Activated T-cell treated with anti-CD3 and anti-CD28 coated beads for 48 hours (primary cell): ENCODE results near the gene C1QA.

ENCODE experiments used
- DNase-seq: peaks from one replicate; pipeline ENCODE4 v3.0.0-alpha.2; 2020; ENCODE audit warnings: low read depth

The C1QA gene

DNA sequence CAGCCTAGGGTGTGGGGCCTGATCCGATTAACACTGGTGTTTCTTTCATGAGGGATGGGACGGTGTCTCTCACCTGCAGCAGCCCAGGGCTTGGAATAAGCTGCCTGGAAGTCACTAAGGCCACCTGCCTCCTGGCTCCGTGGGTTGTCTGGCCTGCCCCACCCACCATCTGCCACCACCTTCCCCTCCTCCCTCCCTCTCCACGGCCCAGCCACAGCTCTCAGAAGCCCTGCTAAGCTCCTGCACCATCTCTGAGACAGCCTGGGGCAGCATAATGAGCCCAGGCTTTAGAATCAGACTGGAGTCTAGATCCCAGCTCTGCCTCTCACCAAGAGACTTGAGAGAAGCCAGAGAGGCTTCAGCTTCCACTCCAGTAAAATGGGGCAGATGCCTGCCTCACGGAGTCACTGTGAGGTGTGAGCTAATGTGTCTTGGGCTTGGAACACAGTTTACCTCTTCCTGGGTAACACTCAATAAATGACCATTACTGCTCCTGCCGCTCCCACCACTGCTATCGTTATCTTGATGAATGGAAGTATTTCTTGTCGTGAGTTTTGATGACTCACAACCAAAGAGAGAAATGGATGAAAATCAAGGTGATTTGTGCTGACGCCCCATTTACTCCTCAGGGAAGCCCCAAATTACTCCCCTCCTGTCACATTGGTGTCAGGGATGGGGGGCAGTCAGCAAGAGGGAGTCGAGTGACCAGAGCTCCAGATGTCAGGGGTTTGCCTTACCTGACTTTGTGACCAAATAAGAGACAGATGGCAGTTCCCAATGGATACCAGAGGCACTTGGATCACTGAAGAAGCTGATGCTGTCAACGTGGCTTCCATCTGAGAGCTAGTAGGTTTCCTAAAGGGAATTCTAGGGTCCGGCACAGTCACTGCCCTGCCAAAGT is 23.5 kb upstream of the C1QA start:
- no peak for DNase-seq

DNA sequence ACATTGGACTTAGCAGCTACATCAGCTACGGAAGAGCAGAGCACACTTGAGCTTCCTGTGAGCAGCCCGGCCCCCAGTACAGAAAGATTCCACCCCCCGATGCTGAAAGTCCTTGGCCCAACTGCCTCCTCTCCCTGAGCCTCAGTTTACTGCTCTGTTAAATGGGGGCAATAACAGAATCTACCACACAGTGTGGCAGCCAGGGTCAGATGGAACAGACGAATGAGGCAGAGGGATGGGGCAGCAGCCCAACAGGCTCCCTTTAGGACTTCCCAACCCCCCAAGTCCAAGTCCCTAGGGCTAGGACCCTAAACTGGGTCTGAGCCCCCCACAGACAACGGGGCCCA is 22.9 kb upstream of the C1QA start:
- no peak for DNase-seq

DNA sequence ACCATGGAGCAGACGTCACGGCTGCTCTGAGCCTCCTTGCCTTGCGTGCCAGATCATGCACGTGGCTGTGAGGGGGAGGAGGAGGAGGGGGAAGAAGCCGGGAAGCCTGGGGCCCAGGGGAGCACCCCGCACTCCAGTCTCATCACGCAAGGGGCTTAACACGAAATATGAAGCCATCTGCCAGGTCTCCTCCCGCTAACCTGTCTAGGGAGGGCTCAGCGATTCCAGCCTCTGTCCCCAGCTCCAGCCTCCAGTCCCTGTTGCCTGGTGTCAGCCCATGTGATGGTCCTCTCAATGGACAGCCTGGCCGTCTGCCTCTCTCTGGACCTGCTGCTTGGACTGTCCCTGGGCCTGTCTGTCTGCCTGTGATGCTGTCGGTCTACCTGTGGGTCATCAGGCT is 22.5 kb upstream of the C1QA start:
- no peak for DNase-seq

DNA sequence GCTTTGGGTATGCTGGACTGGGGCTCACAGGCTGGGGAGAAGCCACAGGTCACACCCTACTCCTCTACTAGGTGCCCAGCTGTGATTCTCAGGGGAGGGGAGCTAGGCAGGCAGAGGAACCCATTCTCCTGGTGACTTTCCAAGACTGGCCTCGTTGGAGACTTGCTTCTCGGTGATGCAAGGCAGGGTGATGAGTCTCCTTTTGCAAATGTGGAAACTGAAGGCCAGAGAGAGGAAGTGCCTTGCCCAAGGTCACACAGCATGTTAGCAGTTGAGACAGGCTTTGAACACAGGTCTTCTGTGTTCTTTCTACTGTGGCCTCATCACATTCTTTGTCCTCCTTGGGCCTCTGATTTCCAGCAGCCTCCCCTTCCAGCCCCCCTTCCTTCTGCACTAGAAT is 20.5 kb upstream of the C1QA start:
- no peak for DNase-seq

DNA sequence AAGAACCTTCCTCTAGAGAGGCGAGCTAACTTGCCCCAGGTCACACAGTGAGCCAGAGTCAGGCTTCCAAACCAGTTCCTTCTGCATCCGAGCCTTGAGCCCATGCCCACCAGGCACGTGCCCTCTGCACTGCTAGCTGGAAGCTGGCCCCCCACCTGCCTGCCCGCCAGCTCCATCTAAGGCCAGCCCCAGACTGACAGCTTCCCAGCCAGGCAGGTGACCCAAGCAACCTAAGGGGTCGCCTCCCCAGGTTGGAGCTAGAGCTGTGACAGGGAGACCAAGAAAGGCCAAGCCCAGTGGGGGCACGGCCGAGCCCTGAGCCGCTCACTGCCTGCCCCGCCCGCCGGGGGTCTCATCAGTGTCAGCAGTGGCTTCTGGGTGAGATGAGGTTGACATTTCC is 19.9 kb upstream of the C1QA start:
- no peak for DNase-seq

DNA sequence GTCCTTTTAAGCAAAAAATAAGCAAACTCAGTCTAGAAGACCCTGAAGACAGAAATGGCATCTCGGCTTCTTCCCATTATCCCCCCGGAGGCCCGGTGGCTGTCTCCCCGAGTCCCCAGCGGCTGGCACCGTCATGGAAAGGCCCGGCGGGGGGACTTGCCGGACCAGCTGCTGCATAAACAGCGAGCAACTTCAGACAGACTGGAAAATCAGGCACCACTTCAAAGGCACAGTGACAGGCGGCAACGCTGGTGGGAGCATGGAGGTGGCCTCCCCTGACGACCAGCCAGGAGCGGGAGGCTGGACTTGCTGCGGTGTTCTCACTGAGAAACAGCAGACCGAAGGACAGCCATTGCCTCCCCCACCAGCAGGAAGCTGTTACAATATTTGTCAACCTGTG is 18.4 kb upstream of the C1QA start:
- no peak for DNase-seq

DNA sequence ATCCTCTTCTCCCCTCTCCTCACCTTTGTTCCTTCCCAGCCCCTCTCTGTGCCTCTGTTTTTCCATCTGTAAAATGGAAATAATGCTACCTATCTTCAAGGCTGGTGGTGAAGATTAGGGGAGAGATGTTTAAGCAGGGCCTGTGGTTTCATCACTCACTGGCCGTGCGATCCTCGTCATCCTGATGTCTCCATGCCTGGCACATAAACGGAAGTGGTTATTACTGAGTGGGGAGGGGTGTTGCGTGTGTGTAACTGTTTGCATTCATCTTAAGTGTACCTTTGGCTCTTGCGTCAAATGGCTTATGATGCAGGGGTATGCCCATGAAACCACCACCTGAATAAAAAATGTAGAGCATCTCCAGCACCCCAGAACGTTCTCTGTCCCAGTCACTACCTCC is 17.2 kb upstream of the C1QA start:
- no peak for DNase-seq

DNA sequence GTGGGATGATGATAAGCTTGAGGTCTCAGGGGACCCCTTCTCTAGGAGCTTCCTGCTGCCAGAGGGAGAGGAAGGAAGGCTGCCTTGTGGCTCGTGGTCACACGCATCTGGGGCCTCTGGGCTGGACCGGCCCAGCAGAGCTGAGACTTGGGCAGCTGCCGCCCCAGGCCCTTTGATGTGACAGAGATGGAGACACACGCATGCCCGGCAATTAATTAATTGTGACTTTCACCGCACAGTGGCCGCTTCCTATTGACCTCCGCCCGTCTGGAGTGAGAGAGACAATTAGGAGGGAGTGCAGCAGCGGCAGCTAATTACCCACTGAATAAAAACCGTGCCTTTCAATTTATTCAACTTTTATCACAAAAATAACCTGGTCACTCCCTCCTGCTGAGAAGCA is 16.6 kb upstream of the C1QA start:
- no peak for DNase-seq

DNA sequence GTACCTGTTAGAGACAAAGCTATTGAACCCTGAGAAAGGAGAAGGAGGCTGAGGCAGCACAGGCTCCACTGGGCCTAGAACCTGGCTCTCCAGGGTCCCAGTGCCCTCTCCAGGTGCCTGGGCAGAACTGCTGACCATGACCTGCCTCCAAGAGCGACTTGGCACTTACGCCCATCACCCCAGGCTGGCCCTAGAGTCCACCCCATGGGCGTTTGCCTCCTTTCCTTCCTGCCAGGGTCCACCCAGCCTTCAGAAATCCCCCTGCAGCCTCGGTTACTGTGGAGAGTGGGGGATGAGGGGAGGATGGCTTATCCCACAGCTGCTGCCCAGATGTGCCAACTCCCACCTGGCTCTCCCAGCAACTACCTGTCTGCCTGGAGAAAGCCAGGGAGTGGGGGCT is 14.7 kb upstream of the C1QA start:
- no peak for DNase-seq

DNA sequence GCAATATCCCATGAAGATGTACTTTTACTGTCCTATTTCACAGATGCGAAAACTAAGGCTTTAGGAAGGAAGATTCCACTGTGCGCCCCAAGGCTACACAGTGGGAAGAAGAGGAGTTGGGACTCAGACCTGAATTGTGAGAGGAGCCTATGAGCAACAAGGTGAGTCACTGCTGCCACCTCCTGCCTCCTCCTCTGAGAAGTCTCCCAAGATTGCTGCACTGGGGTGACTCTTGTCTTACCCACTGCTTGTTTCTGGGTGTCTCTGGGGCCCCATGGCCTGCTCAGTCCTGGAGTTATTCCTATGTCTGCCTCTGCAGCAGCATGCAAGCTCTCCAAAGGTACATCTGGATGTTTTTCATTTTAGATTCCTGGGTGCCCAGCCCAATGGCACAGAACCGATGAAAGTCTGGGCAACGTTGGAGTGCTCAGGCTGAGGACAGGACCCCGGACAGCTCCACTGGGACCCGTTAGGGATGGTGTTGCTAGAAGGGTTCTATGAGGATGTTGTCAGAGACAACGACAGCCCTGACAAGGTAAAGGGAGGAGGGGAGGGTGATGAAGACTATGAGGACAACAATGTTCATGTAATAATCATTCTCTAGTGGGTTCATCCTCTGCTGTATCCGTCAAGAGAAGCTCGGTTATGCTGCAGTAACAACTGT is 11.0 kb upstream of the C1QA start:
- DNase-seq: no peak

DNA sequence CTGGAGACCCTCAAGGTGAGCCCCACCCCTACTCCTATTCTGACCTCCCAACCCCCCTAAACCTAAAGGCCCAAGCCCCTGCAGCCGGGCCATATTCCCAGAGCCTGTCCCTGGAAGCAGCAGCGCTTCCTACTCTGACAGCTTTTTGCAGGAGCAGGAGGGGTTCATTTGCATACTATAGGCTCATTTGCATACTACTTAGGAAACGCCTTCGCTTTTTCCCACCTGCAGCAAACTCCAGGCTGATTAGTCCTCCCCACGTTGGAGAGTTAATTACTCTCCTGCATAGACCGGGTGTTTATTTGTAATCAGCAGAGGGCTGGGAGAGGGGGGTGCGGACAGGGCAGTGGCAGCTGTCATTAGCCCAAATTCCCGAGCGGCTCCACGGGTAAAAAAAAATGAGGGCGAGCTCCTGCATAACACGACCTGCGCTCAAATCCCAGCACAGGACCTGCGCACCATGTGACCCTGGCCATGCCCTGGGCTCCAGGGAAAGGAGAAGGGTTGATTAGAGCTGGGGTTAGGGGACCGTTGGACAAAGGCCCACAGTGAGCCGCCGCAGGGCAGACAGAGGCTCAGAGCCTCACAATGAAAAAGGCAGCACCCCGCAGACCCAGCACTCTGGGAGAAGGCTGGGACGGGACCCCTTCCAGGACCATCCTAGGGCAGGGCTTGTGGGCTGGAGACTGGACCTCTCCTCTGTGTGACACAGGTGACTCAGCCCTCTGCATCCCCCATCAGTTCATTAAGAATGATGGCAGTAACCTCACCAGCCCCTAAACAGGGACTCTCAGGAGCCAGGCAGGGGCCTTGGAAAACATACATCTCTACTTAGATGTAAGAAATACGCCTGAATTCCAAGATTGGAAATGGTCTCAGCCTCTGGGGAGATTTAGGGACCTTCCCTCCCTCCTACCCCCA is 9.9 kb upstream of the C1QA start:
- DNase-seq: no peak

DNA sequence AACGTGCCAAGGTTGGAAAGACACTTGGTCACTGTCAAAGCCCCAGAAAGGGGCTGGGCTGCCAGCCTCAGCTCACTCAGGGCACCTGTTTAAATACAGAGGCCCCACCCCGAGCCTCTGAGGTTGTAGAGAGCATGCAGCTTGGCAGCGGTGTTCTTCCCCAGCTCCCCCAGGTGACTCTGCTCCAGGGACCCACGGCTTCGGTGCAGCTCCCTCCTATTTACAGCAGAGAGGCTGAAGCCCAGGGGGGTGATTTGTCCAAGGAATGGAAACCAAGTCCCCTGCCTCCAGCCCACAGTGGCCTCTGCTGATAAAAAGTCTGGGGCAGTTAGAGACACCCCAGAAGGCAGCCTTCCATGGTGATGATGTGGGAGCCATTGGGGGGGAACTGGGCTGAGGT is 9.1 kb upstream of the C1QA start:
- DNase-seq: no peak

DNA sequence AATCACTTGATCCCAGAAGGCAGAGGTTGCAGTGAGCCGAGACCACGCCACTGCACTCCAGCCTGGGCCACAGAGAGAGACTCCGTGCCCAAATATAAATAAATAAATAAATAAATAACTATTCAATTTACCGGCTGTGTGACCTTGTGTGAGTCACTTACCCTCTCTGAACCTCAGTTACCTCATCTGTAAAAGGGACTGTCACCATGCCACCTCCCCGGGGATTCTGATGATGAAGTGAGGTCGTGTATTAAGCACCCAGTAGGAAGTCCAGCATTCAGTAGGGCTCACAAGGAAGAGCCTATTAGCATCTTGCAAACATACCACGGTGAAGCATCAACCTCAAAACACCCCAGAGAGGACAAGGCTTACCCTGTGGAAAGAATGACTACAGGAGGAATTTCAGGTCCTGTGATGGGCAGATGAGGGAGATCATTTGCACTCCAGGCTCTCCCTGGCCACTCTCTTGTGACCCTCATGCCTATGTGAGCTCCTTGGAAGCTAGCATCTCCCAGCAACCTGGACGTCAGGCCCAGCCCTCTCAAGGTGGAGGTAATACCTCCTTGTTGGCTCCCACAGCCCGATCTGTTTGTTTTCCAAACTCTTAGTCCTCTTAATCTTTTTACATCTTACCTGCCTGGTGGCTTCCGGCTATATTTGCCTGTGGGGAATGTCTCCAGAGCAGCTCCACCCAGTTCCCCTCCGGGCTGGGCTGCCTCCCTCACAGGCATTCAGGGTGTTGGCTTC is 7.6 kb upstream of the C1QA start:
- DNase-seq: no peak

DNA sequence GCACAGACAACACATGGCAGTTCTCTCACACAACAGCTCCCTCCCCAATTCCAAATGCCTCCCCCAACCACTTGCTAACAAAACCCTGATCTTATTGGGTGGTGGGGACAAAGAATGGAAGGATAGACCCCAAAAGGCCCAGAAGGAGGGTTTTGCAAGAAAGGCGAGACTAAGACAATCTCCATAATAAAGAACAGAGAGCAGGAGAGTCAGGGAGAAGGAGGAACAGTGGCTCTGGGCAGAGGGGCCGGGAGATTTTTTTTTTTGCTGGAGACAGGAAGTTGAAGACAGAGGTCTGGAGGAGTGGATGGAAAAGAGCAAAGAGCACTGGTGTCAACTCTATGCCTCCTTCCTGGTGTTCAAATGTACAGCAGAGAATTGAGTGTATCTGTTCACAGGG is 6.5 kb upstream of the C1QA start:
- no peak for DNase-seq

DNA sequence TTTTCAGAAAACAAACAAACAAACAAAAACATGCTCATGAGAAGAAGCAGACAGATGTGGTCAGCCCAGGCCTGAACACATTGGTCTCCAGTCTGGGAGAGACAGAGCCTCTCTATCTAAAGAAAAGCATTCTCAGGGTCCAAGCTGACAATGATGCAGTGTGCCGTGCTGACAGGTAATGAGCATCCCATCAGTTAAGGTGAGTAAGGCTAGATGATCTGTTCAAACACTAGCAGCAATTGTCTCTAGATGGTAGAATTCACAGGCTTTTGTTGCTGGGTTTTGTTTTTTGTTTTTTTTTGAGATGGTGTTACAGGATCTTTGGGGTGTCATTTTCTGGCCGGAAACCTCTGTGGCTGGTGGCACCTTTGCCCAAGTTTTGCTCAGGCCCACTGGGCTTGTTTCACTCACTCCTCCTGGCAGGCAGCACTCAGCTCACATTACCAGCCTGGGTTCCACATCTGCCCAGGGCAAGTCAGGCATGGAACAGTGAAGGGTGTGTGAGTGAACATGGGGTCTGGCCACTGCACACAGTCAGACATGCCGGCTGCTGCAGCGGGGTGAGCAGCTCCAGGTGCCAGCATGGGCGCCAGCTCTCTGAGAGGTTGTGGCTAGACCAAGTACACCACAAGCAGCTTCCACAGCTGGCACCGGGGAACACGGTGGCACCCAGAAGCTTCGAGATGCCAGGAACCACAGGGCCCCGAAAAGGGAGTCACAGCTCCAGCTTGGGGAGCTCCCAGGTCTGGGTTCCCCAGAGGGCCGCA is 2.5 kb upstream of the C1QA start:
- no peak for DNase-seq

DNA sequence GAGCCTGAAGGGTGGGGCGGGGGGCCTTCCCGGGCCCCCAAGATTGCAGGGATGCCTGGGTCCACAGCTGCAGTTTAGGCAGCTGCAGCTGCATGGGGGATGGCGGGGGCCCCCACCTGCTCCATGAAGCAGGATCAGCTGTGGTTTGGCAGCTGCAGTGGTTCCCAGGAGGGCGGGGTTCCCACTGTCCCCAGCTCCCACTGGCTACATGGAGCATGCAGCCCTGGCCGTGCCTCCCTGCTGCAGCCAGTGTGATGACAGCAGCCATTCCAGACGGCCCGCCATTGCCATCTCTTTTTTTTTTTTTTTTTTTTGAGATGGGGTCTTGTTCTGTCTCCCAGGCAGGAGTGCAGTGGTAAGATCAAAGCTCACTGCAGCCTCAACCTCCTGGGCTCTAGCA is 992 bp upstream of the C1QA start:
- no peak for DNase-seq

DNA sequence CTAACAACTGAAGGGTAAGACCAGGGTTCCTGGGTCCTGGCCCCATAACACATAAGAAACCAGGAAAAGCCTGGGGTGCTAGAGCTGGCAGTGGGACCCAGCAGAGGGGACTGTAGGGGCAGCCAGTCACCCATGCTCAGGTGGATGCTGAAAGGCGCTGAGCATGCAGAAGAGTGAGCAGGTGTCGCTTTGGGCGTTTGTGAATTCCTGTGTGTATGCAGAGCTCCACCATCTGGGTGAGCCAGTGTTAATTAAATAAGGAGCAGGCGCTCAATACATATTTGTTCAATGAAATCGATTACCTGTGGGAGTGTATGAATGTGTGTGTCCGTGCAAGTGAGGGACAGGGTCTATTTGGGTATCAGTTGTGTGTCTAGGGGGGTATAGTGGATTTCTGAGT is 499 bp downstream of the C1QA start:
- DNase-seq: no peak

DNA sequence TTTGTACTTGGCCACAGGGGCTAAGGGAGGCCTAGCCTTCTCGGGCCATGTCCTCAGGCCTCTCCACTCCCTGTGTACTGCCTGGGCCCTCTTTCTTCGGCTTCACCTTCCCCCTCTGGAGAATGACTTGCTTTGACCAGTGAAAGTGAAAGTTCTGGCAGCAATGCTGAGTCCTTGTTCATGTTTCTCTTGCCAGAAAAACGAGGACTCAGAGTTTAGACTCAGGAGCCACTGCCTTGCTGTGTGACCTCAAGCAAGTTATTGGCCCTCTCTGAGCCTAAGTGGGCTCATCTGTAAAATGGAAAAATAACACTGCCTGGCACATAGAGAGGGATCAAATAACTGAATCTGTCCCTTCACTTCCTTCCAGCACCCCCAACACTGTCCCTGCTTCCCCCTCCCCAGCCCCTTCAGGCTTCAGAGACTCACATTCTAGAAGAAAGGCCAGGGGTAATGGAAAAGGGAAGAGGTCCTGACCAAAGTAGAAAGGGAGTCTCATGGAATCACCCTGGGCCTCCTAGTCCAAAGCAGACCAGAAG is 1.5 kb downstream of the C1QA start:
- no peak for DNase-seq

DNA sequence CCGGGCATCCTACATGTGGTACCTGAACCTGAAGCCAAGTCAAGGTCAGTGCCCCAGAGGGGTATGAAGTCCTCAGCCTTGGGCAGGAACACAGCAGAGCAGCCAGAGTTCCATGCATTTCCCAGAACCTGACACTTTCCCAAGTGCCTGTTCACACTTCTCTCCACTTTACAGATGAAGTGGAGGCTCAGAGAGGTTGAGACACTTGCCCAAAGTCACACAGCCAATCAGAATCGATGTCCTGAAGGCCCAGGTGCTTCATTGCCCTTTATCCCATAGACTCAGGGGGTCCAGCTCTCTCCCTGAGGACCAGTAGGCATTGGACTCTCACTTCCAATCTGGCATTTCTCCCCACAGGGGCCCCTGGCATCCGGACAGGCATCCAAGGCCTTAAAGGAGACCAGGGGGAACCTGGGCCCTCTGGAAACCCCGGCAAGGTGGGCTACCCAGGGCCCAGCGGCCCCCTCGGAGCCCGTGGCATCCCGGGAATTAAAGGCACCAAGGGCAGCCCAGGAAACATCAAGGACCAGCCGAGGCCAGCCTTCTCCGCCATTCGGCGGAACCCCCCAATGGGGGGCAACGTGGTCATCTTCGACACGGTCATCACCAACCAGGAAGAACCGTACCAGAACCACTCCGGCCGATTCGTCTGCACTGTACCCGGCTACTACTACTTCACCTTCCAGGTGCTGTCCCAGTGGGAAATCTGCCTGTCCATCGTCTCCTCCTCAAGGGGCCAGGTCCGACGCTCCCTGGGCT is 2.2 kb downstream of the C1QA start:
- no peak for DNase-seq

DNA sequence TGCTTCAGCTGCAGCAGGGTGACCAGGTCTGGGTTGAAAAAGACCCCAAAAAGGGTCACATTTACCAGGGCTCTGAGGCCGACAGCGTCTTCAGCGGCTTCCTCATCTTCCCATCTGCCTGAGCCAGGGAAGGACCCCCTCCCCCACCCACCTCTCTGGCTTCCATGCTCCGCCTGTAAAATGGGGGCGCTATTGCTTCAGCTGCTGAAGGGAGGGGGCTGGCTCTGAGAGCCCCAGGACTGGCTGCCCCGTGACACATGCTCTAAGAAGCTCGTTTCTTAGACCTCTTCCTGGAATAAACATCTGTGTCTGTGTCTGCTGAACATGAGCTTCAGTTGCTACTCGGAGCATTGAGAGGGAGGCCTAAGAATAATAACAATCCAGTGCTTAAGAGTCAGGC is 2.9 kb downstream of the C1QA start:
- no peak for DNase-seq
